ENCODE data around the gene FOS. TPM values are rescaled to one million over a fixed set of nuclear protein-coding genes. Genes with fewer than 3 reads are reported as not detected.

FOS gene
- polyA plus RNA-seq, 1 experiment = 84.1 TPM

DNA sequence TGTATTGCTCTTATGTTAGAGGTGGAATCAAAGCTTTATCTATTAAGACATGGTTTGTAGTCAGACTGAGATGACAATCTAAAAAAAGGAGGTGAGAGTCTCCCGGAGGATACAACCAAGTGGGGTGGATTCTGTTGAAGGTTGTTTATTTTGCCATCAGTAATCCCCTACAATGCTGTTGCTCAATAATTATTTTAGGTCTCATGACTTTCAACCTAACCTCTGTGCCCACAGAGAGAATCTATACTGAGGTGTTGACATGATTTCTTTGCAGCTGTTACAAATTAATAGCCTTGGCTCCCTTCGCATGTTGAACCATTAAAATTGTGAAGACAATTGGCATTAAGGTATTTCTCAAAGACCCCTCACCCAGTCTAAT, 28.7 kb upstream of the FOS start:
- Histone ChIP-seq H3K4me3 (ENCODE audit: low read depth, low read length) (no peak overlapping the region), H3K36me3 (ENCODE audit: control insufficient read depth, insufficient read depth, low read length) (no peaks in the 10 kb centered on the region), H3K27me3 (ENCODE audit: control insufficient read depth, insufficient read depth, low read length) (no peaks in the 10 kb centered on the region; the same call in none of the 2 replicates)
- TF ChIP-seq, protein P1, sequence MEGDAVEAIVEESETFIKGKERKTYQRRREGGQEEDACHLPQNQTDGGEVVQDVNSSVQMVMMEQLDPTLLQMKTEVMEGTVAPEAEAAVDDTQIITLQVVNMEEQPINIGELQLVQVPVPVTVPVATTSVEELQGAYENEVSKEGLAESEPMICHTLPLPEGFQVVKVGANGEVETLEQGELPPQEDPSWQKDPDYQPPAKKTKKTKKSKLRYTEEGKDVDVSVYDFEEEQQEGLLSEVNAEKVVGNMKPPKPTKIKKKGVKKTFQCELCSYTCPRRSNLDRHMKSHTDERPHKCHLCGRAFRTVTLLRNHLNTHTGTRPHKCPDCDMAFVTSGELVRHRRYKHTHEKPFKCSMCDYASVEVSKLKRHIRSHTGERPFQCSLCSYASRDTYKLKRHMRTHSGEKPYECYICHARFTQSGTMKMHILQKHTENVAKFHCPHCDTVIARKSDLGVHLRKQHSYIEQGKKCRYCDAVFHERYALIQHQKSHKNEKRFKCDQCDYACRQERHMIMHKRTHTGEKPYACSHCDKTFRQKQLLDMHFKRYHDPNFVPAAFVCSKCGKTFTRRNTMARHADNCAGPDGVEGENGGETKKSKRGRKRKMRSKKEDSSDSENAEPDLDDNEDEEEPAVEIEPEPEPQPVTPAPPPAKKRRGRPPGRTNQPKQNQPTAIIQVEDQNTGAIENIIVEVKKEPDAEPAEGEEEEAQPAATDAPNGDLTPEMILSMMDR (IDR thresholded peaks at IDR 0.05; ENCODE audit: insufficient read depth, low read depth, low read length) = no peak
- CTCF ChIA-PET = interaction anchor here (0.8 kb wide), 1 partner anchor 45 kb away, joined by 4 read pairs; no protein-coding TSS in a partner anchor
- POLR2A ChIA-PET = interaction anchor here (0.6 kb wide), 1 partner anchor 964 kb away, joined by 3 read pairs; no protein-coding TSS in a partner anchor
- DNase-seq (ENCODE audit: low read depth) = no peak

DNA sequence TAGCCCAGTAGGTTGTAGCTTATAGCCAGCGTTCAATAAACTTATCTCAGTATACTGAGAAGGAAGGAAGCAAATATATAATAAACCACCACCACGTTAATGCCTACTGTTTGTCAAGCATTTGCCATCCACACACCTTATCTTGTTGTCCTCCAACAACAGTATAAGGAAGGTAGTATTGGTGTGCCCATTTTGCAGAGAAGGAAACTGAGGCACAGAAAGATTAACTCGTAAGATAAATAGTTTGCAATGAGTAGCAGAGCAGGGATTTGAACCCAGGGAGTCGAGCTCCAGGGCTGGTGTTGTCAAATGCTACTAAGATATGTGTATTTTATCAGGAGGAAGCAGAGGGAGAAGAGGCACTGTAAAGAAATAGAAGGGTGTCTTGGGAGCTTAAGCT, 27.8 kb upstream of the FOS start:
- no peaks in the 10 kb centered on the region; the same call in none of the 2 replicates for H3K27me3 ChIP-seq (ENCODE audit: control insufficient read depth, insufficient read depth, low read length)
- no peaks in the 10 kb centered on the region for H3K36me3 ChIP-seq (ENCODE audit: control insufficient read depth, insufficient read depth, low read length)
- ChIA-PET CTCF (no interaction called here), POLR2A (no interaction called here)
- H3K4me3 ChIP-seq (ENCODE audit: low read depth, low read length) = no peak overlapping the region
- TF ChIP-seq, protein P1 (IDR thresholded peaks at IDR 0.05; ENCODE audit: insufficient read depth, low read depth, low read length) = no peak
- DNase-seq (ENCODE audit: low read depth) = no peak

DNA sequence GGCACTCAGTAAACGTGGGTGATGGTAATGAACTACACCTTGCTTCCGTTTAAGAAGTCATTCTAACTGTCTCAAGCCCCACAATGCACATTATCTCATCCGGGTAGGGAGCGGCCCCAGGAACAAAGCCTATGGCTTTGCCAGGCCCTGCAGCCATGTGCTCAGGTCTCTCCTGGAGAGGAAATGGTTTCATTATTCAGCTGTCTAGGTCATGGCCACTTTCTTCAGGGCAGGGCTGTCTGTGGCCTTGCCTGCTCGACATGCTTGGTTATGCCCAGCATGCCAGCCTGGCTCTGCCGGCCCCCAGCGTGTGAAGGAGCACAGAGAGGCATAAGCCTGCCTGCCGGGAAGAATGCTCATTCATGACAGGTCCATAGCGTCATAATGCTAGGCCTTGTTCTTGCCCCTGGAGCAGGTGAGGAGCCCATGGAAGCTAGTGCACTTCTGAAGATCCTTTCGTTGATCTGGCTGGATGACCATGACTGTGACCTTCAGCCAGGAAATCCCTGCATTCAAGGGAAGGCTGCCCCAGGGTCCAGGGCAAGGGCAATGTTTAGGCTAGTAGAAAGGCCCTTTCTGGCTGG, 26.3 kb upstream of the FOS start:
- Histone ChIP-seq H3K4me3 (ENCODE audit: low read depth, low read length) (no peak overlapping the region), H3K36me3 (ENCODE audit: control insufficient read depth, insufficient read depth, low read length) (no peaks in the 10 kb centered on the region), H3K27me3 (ENCODE audit: control insufficient read depth, insufficient read depth, low read length) (no peaks in the 10 kb centered on the region)
- TF ChIP-seq, protein P1 (IDR thresholded peaks at IDR 0.05; ENCODE audit: insufficient read depth, low read depth, low read length) = no peak
- CTCF ChIA-PET = no interaction called here
- POLR2A ChIA-PET = no interaction called here
- DNase-seq (ENCODE audit: low read depth) = no peak

DNA sequence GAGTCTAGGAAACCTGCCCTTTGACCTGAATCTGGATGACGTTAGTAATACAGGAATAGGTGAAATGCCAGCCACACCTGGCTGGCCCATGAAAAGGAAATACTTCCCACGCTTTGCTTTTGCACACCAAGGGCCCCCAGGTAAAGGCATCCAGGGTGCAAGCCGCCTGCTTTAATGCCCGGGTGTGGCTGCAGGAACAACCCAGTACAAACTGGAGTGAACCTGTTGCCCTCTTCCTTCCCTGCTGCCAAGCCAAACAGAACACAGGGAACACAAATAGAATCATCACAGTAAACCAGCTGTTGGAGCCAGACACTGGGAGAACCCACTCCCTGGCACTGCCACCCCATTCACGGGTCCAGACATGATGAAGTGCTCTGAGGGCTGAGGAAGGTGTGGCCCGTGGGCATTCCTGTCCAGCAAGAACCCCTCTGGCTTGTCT, 24.2 kb upstream of the FOS start:
- CTCF ChIA-PET = no interaction called here

DNA sequence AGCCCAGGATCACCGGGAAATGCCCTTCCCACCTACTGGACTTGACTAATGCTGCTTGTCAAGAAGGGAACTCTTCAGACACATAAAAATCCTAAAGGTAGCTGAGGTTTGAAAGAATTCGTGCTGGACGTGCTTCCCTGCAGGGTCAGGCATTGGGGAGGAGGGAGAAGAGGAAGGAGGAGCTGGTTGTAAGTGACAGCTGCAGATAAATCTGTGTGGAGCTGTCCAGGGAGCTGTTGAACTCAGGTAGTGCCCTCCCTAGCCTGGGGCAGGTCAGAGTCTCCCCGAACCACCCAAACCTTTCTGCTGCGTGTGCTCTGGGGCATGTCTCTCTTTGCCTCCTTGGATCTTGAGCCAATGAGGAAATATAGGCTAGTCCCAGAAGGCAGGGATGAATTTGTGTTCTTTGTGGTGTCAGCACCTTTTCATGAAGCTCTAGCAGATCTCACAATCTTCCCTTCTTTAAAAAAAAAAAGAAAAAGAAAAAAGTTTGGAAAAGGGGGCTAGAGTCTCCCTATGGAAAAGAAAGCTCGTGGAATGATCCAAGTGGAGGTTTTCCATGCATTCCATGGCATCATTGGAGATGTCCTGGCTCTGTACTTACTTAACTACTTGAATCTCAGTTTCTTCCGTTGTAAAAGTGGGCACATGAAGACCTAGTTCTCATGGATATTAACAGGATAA, 23.6 kb upstream of the FOS start:
- TF ChIP-seq, protein P1 (IDR thresholded peaks at IDR 0.05; ENCODE audit: insufficient read depth, low read depth, low read length) = no peak
- ChIA-PET CTCF (interaction anchor here (0.6 kb wide), 1 partner anchor 1593 kb away, joined by 3 read pairs; no protein-coding TSS in a partner anchor), POLR2A (no interaction called here)
- no peaks in the 10 kb centered on the region for H3K36me3 ChIP-seq (ENCODE audit: control insufficient read depth, insufficient read depth, low read length)
- H3K27me3 ChIP-seq (ENCODE audit: control insufficient read depth, insufficient read depth, low read length) = no peaks in the 10 kb centered on the region
- H3K4me3 ChIP-seq (ENCODE audit: low read depth, low read length) = no peak overlapping the region
- DNase-seq (ENCODE audit: low read depth) = no peak

More for the DNA sequence above, 24.2 kb upstream of the FOS start:
- no peaks in the 10 kb centered on the region for H3K36me3 ChIP-seq (ENCODE audit: control insufficient read depth, insufficient read depth, low read length)
- POLR2A ChIA-PET = no interaction called here
- no peak overlapping the region for H3K4me3 ChIP-seq (ENCODE audit: low read depth, low read length)
- H3K27me3 ChIP-seq (ENCODE audit: control insufficient read depth, insufficient read depth, low read length) = no peaks in the 10 kb centered on the region
- no peak for DNase-seq (ENCODE audit: low read depth)
- TF ChIP-seq, protein P1 (IDR thresholded peaks at IDR 0.05; ENCODE audit: insufficient read depth, low read depth, low read length) = no peak
